ENCODE results near the gene RPA1.
"Not testable (repeated sequence)": the region's sequence is repeated elsewhere in the genome, so short reads cannot be mapped to it uniquely, and the experiment has no call there.

The RPA1 gene

GRCh38 chr17:1829592-1830257 lies at the start of gene RPA1, which contains the start of gene SMYD4:
TSS of gene RPA1 (plus strand) at chr17:1830005. CDS start at chr17:1830094, 89 bp downstream.
TSS of gene SMYD4 (minus strand) at chr17:1829902. CDS start at chr17:1827994, 1,908 bp downstream.
- peak; percentile 88 for DNase-seq

GRCh38 chr17:1782171-1782567 lies 47.6 kb upstream of the RPA1 start:
- no peak for DNase-seq

- DNase-seq = no peak
These were observed 46.5 kb upstream of the RPA1 start for GRCh38 chr17:1783271-1783670.

GRCh38 chr17:1783834-1784611 lies 45.8 kb upstream of the RPA1 start:
- peak; percentile 47 for DNase-seq

GRCh38 chr17:1785930-1786329 lies 43.9 kb upstream of the RPA1 start:
- DNase-seq = no peak

GRCh38 chr17:1786708-1787107 lies 43.1 kb upstream of the RPA1 start:
- no peak for DNase-seq

- DNase-seq = peak; percentile 96
These were observed 42.4 kb upstream of the RPA1 start for GRCh38 chr17:1787301-1787902.

GRCh38 chr17:1789936-1790335 lies 39.9 kb upstream of the RPA1 start:
- DNase-seq = no peak

GRCh38 chr17:1792495-1793446 lies 37.0 kb upstream of the RPA1 start:
- DNase-seq = no peak

- no peak for DNase-seq
These were observed 36.4 kb upstream of the RPA1 start for GRCh38 chr17:1793447-1793806.

- DNase-seq = no peak
These were observed 33.0 kb upstream of the RPA1 start for GRCh38 chr17:1796800-1797199.

- no peak for DNase-seq
These were observed 32.5 kb upstream of the RPA1 start for GRCh38 chr17:1797323-1797722.

GRCh38 chr17:1797846-1798245 lies 32.0 kb upstream of the RPA1 start:
- DNase-seq = not testable (repeated sequence)

GRCh38 chr17:1800240-1800639 lies 29.6 kb upstream of the RPA1 start:
- no peak for DNase-seq

GRCh38 chr17:1800712-1801111 lies 29.1 kb upstream of the RPA1 start:
- DNase-seq = no peak

- no peak for DNase-seq
These were observed 27.4 kb upstream of the RPA1 start for GRCh38 chr17:1802429-1802828.

- no peak for DNase-seq
These were observed 26.5 kb upstream of the RPA1 start for GRCh38 chr17:1803280-1803679.

GRCh38 chr17:1807890-1808289 lies 21.9 kb upstream of the RPA1 start:
- no peak for DNase-seq

GRCh38 chr17:1808644-1809043 lies 21.2 kb upstream of the RPA1 start:
- no peak for DNase-seq

GRCh38 chr17:1809815-1810214 lies 20.0 kb upstream of the RPA1 start:
- DNase-seq = not testable (repeated sequence)

- DNase-seq = no peak
These were observed 19.2 kb upstream of the RPA1 start for GRCh38 chr17:1810450-1811103.

- DNase-seq = peak; percentile 5
These were observed 16.7 kb upstream of the RPA1 start for GRCh38 chr17:1813088-1813487.

Data from EL (cell line).